Naive thymus-derived CD8-positive, alpha-beta T cell (primary cell): ENCODE measurements around the gene KCNG3. TPM values are rescaled to one million over a fixed set of nuclear protein-coding genes. Genes with fewer than 3 reads are reported as not detected.
"Not testable (repeated sequence)": the region's sequence is repeated elsewhere in the genome, so short reads cannot be mapped to it uniquely, and the experiment has no call there.

Source experiments
- ATAC-seq, 2 donors: fragments of 150-1000 bp; cut with Tn5 transposase in 1 of 2; sonication (Bioruptor Pico), chemical (Tn5 transposase) in 1 of 2; 1 replicate in 1 of 2; 2 replicates in 1 of 2; pipeline ENCODE4 v1.10.0; 2021; ENCODE audit warnings: mild to moderate bottlenecking in 2 of 2, moderate library complexity in 2 of 2
- POLR2A ChIA-PET: fragments of 350-600 bp; sonication (Branson Sonifier 250); formaldehyde crosslinking; loops from one replicate; lab custom pipeline; 2021; ENCODE audit warnings: antibody characterized with exemption; lab: Charles Lee
- DNase-seq, 10 donors: peaks; one replicate each; pipeline versions ENCODE4 v3.0.0 to v3.0.0-alpha.2; 2020 to 2022
- H3K27ac Mint-ChIP-seq, 10 donors: one replicate each; pipeline ENCODE4 v1.8.0; 2020 to 2022; ENCODE audit warnings: mild to moderate bottlenecking in 10 of 10, mixed read lengths in 10 of 10, moderate library complexity in 4 of 10, inconsistent platforms in 1 of 10
- H3K27me3 Mint-ChIP-seq, 5 donors: one replicate each; pipeline ENCODE4 v1.8.0; 2021 to 2022; ENCODE audit warnings: mixed read lengths in 5 of 5
- H3K36me3 Mint-ChIP-seq, 3 donors: one replicate each; pipeline ENCODE4 v1.8.0; 2020 to 2022; ENCODE audit warnings: mixed read lengths in 3 of 3, mild to moderate bottlenecking in 2 of 3, inconsistent platforms in 1 of 3
- H3K4me1 Mint-ChIP-seq, 4 donors: one replicate each; pipeline ENCODE4 v1.8.0; 2021 to 2022; ENCODE audit warnings: mixed read lengths in 4 of 4
- H3K4me3 Mint-ChIP-seq, 10 donors: one replicate each; pipeline ENCODE4 v1.8.0; 2020 to 2022; ENCODE audit warnings: mild to moderate bottlenecking in 10 of 10, mixed read lengths in 10 of 10, moderate library complexity in 6 of 10, inconsistent platforms in 1 of 10
- H3K9me3 Mint-ChIP-seq, 9 donors: one replicate each; pipeline ENCODE4 v1.8.0; 2020 to 2022; ENCODE audit warnings: mixed read lengths in 9 of 9, mild to moderate bottlenecking in 3 of 9, inconsistent platforms in 1 of 9, moderate library complexity in 1 of 9
- polyA plus RNA-seq, 3 donors: library from polyadenylated mRNA; unstranded; fragments of 300-500 nt; fragmentation: Illumina TruSeq; gene quantifications; one replicate each; pipeline ENCODE4 v1.2.3, GENCODE V29; 2021
- total RNA-seq, 8 experiments: library from RNA in 2 of 8; stranded (reverse) in 2 of 8; gene quantifications; one replicate each; pipeline ENCODE4 v1.2.3 and lab custom pipeline; 2021 to 2026

Gene KCNG3
- total and polyA plus RNA-seq, 5 experiments from 2014 or later = not detected

- Mint-ChIP-seq H3K27ac (no peak overlapping the region), H3K27me3 (peaks cover 0 to 1% (median 0%) of the 10 kb centered on the region in 5 donors), H3K9me3 (peaks cover 7 to 22% (median 13%) of the 10 kb centered on the region in 9 donors), H3K4me1 (no peaks in the 10 kb centered on the region), H3K36me3 (peaks cover 0 to 19% (median 16%) of the 10 kb centered on the region in 3 donors), H3K4me3 (no peak overlapping the region)
- POLR2A ChIA-PET = no interaction called here
- no peak for ATAC-seq
- no peak for DNase-seq
These were observed 82.9 kb downstream of the KCNG3 start for GRCh38 chr2:42410742-42411514.

- POLR2A ChIA-PET = no interaction called here
- H3K9me3 Mint-ChIP-seq = no peaks in the 10 kb centered on the region
- H3K36me3 Mint-ChIP-seq = no peaks in the 10 kb centered on the region
- no peak overlapping the region for H3K4me3 Mint-ChIP-seq
- H3K27me3 Mint-ChIP-seq = peaks cover 0 to 1% (median 0%) of the 10 kb centered on the region in 5 donors
- H3K4me1 Mint-ChIP-seq = no peaks in the 10 kb centered on the region
- DNase-seq (no peak), ATAC-seq (no peak)
- no peak overlapping the region for H3K27ac Mint-ChIP-seq
These were observed 85.8 kb downstream of the KCNG3 start for GRCh38 chr2:42408009-42408408.

- Mint-ChIP-seq H3K36me3 (no peaks in the 10 kb centered on the region), H3K4me3 (no peak overlapping the region), H3K4me1 (no peaks in the 10 kb centered on the region), H3K9me3 (no peaks in the 10 kb centered on the region), H3K27me3 (peaks cover 0 to 1% (median 0%) of the 10 kb centered on the region in 5 donors), H3K27ac (no peak overlapping the region)
- POLR2A ChIA-PET = no interaction called here
- ATAC-seq (no peak), DNase-seq (no peak)
These were observed 86.3 kb downstream of the KCNG3 start for GRCh38 chr2:42407476-42407875.

- no peak overlapping the region for H3K27ac Mint-ChIP-seq
- H3K9me3 Mint-ChIP-seq = peaks cover 0 to 2% (median 0%) of the 10 kb centered on the region in 9 donors
- no peak overlapping the region for H3K4me3 Mint-ChIP-seq
- no peaks in the 10 kb centered on the region for H3K36me3 Mint-ChIP-seq
- peaks cover 0 to under 1% (median 0%) of the 10 kb centered on the region in 5 donors for H3K27me3 Mint-ChIP-seq
- no peaks in the 10 kb centered on the region for H3K4me1 Mint-ChIP-seq
- DNase-seq (no peak), ATAC-seq (no peak)
- POLR2A ChIA-PET = no interaction called here
These were observed 89.1 kb downstream of the KCNG3 start for GRCh38 chr2:42404676-42405075.

- no peak for ATAC-seq
- Mint-ChIP-seq H3K27ac (no peak overlapping the region), H3K9me3 (peaks cover 0 to 2% (median 0%) of the 10 kb centered on the region in 9 donors), H3K27me3 (peaks cover 0 to 3% (median 0%) of the 10 kb centered on the region in 5 donors), H3K4me1 (no peaks in the 10 kb centered on the region), H3K4me3 (no peak overlapping the region), H3K36me3 (no peaks in the 10 kb centered on the region)
- no peak for DNase-seq
- POLR2A ChIA-PET = no interaction called here
These were observed 92.0 kb downstream of the KCNG3 start for GRCh38 chr2:42401773-42402172.

GRCh38 chr2:42398052-42398451 is 95.7 kb downstream of the KCNG3 start:
- POLR2A ChIA-PET, H3K27ac Mint-ChIP-seq, H3K27me3 Mint-ChIP-seq, H3K36me3 Mint-ChIP-seq, DNase-seq, ATAC-seq, H3K4me3 Mint-ChIP-seq, H3K4me1 Mint-ChIP-seq, H3K9me3 Mint-ChIP-seq: not testable (repeated sequence)

GRCh38 chr2:42393320-42393719 is 100.5 kb downstream of the KCNG3 start:
- H3K27me3 Mint-ChIP-seq, H3K9me3 Mint-ChIP-seq, H3K4me3 Mint-ChIP-seq, H3K27ac Mint-ChIP-seq, DNase-seq, POLR2A ChIA-PET, H3K4me1 Mint-ChIP-seq, H3K36me3 Mint-ChIP-seq, ATAC-seq: not testable (repeated sequence)

- DNase-seq (no peak), ATAC-seq (no peak)
- Mint-ChIP-seq H3K27me3 (peaks cover 0 to 5% (median 0%) of the 10 kb centered on the region in 5 donors), H3K4me3 (no peak overlapping the region), H3K4me1 (no peaks in the 10 kb centered on the region), H3K36me3 (no peaks in the 10 kb centered on the region), H3K9me3 (no peaks in the 10 kb centered on the region), H3K27ac (no peak overlapping the region)
- POLR2A ChIA-PET = interaction anchor here (0.6 kb wide), 1 partner anchor 32 kb away, joined by 3 read pairs; the partner anchor contains the start of gene COX7A2L
These were observed 101.6 kb downstream of the KCNG3 start for GRCh38 chr2:42392191-42392590.

Other genes with a start within 250 kb of the KCNG3 start
- 10 to 100 TPM; 73.1 to 76.7 TPM for gene COX7A2L, start 132.8 kb downstream of the KCNG3 start, total RNA-seq
- gene COX7A2L, start 132.8 kb downstream of the KCNG3 start, polyA plus RNA-seq = 100 to 1,000 TPM; 174 to 222 (median 194) TPM
- gene MTA3, start 74.7 kb upstream of the KCNG3 start, total RNA-seq = 10 to 100 TPM; 36.7 to 40.4 TPM
- 10 to 100 TPM; 17.1 to 21.4 (median 18.8) TPM for gene MTA3, start 74.7 kb upstream of the KCNG3 start, polyA plus RNA-seq